ENCODE results near the gene TRMT61A. TPM values are rescaled to one million over a fixed set of nuclear protein-coding genes. Genes with fewer than 3 reads are reported as not detected.

TRMT61A gene
- polyA plus RNA-seq, 1 of the 3 experiments (the other 2 are of a cell fraction): 15.8 TPM

DNA sequence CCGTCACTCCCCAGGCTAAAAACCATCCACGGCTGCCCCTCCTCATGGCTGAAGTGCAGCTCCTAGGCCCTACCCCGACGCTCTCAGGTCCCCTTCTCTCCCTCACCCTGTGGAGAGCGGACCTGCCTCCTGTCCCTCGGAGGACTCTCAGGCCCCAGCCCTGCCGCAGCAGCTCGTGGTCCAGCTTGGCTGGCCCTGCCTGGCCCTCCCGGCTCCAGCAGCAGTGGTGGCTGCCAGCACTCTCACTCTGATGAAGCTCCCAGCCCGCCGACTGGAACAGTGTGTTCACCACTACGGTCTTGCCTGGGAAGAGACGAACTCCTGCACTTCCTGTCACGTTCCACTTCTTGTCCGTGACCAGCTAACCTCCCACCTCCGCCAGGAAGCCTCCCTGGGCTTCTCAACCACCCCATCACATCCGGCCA is 22.4 kb downstream of the TRMT61A start:
- 92% methylated on average over 12 of the region's 17 CpGs for WGBS (ENCODE audit: low lambda C conversion rate)
- Histone ChIP-seq H3K79me2 (ENCODE audit: insufficient read depth) (peaks cover 53% of the 10 kb centered on the region), H3K27ac (ENCODE audit: low read depth in 2 of 2, low read length in 1 of 2) (peak overlapping the region; percentile 64 to 77; a peak in 3 of 4 replicates), H3K9me3 (no peaks in the 10 kb centered on the region), H3K4me1 (ENCODE audit: control insufficient read depth in 1 of 2, insufficient read depth in 2 of 2, low read depth in 1 of 2, low read length in 1 of 2) (peaks cover 9 to 19% of the 10 kb centered on the region in 2 experiments; a peak in 3 of 4 replicates), H4K20me1 (ENCODE audit: insufficient read depth) (peaks cover 21% of the 10 kb centered on the region), H3K9ac (no peak overlapping the region; the same call in 1 of the 2 replicates), H2AFZ (ENCODE audit: low read depth) (no peak overlapping the region), H3F3A (replicated peaks; ENCODE audit: insufficient read depth) (peaks cover 17% of the 10 kb centered on the region), H3K27me3 (ENCODE audit: insufficient read depth) (no peaks in the 10 kb centered on the region), H3K4me2 (peak overlapping the region; percentile 63), H3K9me2 (no peaks in the 10 kb centered on the region), H3K36me3 (replicated peaks in 1 of 2; ENCODE audit: control insufficient read depth in 1 of 2, insufficient read depth in 2 of 2, low read length in 1 of 2) (no peaks in the 10 kb centered on the region), H3K4me3 (ENCODE audit: low read depth in 2 of 2, low read length in 1 of 2) (no peak overlapping the region)
- peak; percentile 22 for DNase-seq
- ChIA-PET CTCF (interaction anchor here (1.0 to 11.6 kb wide), 3 partner anchors 13 to 50 kb away, joined by 3 to 194 read pairs (median 120); partner anchors contain the start of gene CKB), POLR2A (interaction anchor here (0.7 kb wide), 1 partner anchor 30 kb away, joined by 3 read pairs; no protein-coding TSS in a partner anchor)
- TF ChIP-seq, protein P1, sequence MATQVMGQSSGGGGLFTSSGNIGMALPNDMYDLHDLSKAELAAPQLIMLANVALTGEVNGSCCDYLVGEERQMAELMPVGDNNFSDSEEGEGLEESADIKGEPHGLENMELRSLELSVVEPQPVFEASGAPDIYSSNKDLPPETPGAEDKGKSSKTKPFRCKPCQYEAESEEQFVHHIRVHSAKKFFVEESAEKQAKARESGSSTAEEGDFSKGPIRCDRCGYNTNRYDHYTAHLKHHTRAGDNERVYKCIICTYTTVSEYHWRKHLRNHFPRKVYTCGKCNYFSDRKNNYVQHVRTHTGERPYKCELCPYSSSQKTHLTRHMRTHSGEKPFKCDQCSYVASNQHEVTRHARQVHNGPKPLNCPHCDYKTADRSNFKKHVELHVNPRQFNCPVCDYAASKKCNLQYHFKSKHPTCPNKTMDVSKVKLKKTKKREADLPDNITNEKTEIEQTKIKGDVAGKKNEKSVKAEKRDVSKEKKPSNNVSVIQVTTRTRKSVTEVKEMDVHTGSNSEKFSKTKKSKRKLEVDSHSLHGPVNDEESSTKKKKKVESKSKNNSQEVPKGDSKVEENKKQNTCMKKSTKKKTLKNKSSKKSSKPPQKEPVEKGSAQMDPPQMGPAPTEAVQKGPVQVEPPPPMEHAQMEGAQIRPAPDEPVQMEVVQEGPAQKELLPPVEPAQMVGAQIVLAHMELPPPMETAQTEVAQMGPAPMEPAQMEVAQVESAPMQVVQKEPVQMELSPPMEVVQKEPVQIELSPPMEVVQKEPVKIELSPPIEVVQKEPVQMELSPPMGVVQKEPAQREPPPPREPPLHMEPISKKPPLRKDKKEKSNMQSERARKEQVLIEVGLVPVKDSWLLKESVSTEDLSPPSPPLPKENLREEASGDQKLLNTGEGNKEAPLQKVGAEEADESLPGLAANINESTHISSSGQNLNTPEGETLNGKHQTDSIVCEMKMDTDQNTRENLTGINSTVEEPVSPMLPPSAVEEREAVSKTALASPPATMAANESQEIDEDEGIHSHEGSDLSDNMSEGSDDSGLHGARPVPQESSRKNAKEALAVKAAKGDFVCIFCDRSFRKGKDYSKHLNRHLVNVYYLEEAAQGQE (IDR thresholded peaks at IDR 0.05; ENCODE audit: low read depth, low read length): no peak
- TF ChIP-seq RFX5 (IDR thresholded peaks at IDR 0.05; ENCODE audit: low read length) (no peak), EZH2phosphoT487 (IDR thresholded peaks at IDR 0.05; ENCODE audit: borderline replicate concordance, low read depth) (no peak), SMC3 (IDR thresholded peaks at IDR 0.05; ENCODE audit: low read depth, low read length) (no peak), TEAD4 (IDR thresholded peaks at IDR 0.05; ENCODE audit: borderline replicate concordance, insufficient read depth) (no peak)
- TF ChIP-seq, protein P2, sequence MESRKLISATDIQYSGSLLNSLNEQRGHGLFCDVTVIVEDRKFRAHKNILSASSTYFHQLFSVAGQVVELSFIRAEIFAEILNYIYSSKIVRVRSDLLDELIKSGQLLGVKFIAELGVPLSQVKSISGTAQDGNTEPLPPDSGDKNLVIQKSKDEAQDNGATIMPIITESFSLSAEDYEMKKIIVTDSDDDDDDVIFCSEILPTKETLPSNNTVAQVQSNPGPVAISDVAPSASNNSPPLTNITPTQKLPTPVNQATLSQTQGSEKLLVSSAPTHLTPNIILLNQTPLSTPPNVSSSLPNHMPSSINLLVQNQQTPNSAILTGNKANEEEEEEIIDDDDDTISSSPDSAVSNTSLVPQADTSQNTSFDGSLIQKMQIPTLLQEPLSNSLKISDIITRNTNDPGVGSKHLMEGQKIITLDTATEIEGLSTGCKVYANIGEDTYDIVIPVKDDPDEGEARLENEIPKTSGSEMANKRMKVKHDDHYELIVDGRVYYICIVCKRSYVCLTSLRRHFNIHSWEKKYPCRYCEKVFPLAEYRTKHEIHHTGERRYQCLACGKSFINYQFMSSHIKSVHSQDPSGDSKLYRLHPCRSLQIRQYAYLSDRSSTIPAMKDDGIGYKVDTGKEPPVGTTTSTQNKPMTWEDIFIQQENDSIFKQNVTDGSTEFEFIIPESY (IDR thresholded peaks at IDR 0.05; ENCODE audit: borderline replicate concordance, low read depth): no peak
- TF ChIP-seq, protein P3, sequence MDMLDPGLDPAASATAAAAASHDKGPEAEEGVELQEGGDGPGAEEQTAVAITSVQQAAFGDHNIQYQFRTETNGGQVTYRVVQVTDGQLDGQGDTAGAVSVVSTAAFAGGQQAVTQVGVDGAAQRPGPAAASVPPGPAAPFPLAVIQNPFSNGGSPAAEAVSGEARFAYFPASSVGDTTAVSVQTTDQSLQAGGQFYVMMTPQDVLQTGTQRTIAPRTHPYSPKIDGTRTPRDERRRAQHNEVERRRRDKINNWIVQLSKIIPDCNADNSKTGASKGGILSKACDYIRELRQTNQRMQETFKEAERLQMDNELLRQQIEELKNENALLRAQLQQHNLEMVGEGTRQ (IDR thresholded peaks at IDR 0.05; ENCODE audit: borderline replicate concordance, low read depth, low read length): no peak

All from SK-N-SH (cell line).